Uterus (tissue), 2 donors: Measurements from ENCODE around the gene SCN1B.

Experiments
- CTCF ChIP-seq, 4 experiments: fragments of 200-600 bp in 2 of 4; fragments of 450-650 bp in 2 of 4; sonication (generic) in 2 of 4; IDR thresholded peaks; one replicate each; pipeline ENCODE4 v1.5.1; 2016 to 2019; ENCODE audit warnings: antibody characterized with exemption in 4 of 4, mild to moderate bottlenecking in 2 of 4, moderate library complexity in 1 of 4
- POLR2A ChIP-seq, 2 donors: fragments of 450-650 bp; IDR thresholded peaks; one replicate each; pipeline ENCODE4 v1.6.1; 2016; ENCODE audit warnings: antibody characterized with exemption in 2 of 2, mild to moderate bottlenecking in 1 of 2, moderate library complexity in 1 of 2

GRCh38 chr19:35000338-35000646, 30.0 kb upstream of the SCN1B start:
- TF ChIP-seq CTCF (IDR thresholded peaks at IDR 0.05) = no peak
- TF ChIP-seq POLR2A (IDR thresholded peaks at IDR 0.05) = peak; percentile 78 to 88
